ENCODE measurements around the gene ZNF516. TPM values are rescaled to one million over a fixed set of nuclear protein-coding genes. Genes with fewer than 3 reads are reported as not detected.
A peak's percentile ranks its signal among the peaks of the same experiment; 100 is the strongest.

Gene ZNF516
- total RNA-seq, 2 donors from 2014 or later = 3.7 to 22.8 TPM

DNA sequence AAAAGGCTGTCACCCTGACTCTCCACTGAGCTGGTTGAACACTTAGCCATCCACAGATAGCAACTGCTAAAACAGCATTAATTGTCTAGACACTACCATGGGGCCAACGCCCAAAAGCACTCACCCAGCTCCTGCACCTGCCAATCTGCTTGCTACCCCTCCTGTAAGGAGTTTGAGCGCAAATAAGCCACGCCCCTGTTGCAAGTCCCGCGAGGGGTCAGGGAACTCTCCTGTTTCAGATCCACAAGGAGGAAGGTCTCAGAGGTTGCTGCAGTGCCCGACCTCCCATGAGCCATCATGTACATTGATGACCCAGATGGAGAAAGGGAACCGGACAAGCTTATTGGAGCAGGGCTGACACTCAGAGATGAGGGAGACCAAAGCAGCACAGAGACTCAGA is 106.8 kb downstream of the ZNF516 start:
- no peak for ATAC-seq (replicated peaks)
- H3K27ac Mint-ChIP-seq = no peak overlapping the region
- H3K36me3 Mint-ChIP-seq (ENCODE audit: low read depth) = no peaks in the 10 kb centered on the region
- no peak overlapping the region for H3K4me3 Mint-ChIP-seq
- no peaks in the 10 kb centered on the region for H3K27me3 Mint-ChIP-seq
- peaks cover 41% of the 10 kb centered on the region for H3K4me1 Mint-ChIP-seq
- no peaks in the 10 kb centered on the region for H3K9me3 Mint-ChIP-seq

DNA sequence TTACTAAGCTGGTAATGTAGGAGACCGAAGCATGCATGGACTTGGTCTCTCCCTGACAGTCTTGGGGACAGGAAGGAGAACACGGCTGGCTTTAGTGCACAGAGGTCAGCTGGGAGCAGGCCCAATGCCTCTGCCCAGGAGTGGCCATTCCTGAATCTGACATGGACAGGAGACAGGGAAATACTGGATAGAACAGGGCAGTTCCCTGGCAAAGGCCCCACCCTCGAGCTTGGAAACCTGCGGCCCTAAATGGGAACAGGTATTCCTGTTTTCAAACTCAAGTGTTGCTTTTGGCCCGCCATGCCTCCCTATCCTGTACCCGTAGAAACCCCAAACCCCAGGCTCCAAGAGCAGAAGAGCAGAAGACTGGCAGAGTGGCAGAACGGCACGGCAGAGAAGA is 107.4 kb downstream of the ZNF516 start:
- Mint-ChIP-seq H3K36me3 (ENCODE audit: low read depth) (no peaks in the 10 kb centered on the region), H3K4me3 (no peak overlapping the region), H3K27ac (no peak overlapping the region), H3K9me3 (no peaks in the 10 kb centered on the region), H3K4me1 (peaks cover 41% of the 10 kb centered on the region), H3K27me3 (no peaks in the 10 kb centered on the region)
- ATAC-seq (replicated peaks) = no peak

DNA sequence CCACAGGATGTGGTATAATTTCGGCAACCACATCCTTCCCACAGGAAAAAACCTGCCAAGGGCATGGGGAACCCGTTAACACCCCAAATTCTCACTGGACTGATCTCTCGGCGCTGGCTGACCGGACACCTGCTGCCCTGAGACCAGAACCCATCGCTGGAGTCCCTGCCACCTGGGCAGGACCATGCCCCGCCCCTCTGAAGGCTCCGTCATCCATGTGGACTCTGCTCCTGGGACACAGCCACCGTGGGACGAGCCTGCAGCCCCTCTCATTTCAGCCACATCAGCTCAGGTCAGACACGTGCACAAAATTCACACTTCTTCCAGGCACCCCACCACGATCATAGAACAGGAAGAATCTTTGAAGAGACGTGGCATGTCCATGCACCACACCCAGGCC is 108.2 kb downstream of the ZNF516 start:
- Mint-ChIP-seq H3K27ac (no peak overlapping the region), H3K9me3 (no peaks in the 10 kb centered on the region), H3K4me1 (peaks cover 37% of the 10 kb centered on the region), H3K36me3 (ENCODE audit: low read depth) (no peaks in the 10 kb centered on the region), H3K4me3 (peak overlapping the region; percentile 60), H3K27me3 (no peaks in the 10 kb centered on the region)
- no peak for ATAC-seq (replicated peaks)

DNA sequence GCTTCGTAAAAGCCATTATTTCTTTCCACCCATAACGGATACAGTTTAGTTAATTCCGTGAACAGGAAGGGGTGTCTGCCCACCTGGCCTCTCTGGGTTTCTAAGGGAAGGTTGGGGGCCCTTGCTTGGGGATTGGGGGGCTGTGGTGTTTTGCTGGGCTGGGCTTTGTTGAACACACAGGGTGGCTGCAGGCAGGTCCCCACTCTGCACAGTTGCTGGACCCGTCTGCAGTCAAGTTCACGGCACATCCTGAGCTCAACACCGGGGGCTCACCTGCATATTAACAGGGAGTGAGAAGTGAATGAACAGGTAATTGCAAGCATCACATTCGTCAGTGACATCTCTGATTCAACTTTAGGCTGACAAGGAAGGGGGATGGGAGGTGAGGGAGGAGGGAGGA is 109.0 kb downstream of the ZNF516 start:
- Mint-ChIP-seq H3K27me3 (no peaks in the 10 kb centered on the region), H3K36me3 (ENCODE audit: low read depth) (no peaks in the 10 kb centered on the region), H3K4me3 (peak overlapping the region; percentile 60), H3K9me3 (no peaks in the 10 kb centered on the region), H3K4me1 (peaks cover 33% of the 10 kb centered on the region), H3K27ac (no peak overlapping the region)
- no peak for ATAC-seq (replicated peaks)

DNA sequence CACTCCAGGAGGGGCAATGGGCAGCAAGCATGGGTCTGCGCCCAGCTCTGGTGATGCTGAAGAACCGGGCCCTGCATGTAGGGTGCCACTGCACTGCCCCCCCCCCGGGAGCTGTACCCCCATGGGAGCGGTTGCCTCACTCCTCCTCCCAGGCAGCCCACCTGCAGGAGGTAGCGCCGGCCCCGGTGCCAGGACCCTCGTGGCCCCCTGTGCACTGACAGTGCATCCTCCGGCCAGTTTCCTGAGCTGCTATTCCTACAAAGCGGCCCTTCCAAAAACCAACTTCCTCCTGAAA is 109.4 kb downstream of the ZNF516 start:
- Mint-ChIP-seq H3K36me3 (ENCODE audit: low read depth) (no peaks in the 10 kb centered on the region), H3K27ac (no peak overlapping the region), H3K4me3 (no peak overlapping the region), H3K27me3 (no peaks in the 10 kb centered on the region), H3K4me1 (peaks cover 28% of the 10 kb centered on the region), H3K9me3 (no peaks in the 10 kb centered on the region)
- no peak for ATAC-seq (replicated peaks)

DNA sequence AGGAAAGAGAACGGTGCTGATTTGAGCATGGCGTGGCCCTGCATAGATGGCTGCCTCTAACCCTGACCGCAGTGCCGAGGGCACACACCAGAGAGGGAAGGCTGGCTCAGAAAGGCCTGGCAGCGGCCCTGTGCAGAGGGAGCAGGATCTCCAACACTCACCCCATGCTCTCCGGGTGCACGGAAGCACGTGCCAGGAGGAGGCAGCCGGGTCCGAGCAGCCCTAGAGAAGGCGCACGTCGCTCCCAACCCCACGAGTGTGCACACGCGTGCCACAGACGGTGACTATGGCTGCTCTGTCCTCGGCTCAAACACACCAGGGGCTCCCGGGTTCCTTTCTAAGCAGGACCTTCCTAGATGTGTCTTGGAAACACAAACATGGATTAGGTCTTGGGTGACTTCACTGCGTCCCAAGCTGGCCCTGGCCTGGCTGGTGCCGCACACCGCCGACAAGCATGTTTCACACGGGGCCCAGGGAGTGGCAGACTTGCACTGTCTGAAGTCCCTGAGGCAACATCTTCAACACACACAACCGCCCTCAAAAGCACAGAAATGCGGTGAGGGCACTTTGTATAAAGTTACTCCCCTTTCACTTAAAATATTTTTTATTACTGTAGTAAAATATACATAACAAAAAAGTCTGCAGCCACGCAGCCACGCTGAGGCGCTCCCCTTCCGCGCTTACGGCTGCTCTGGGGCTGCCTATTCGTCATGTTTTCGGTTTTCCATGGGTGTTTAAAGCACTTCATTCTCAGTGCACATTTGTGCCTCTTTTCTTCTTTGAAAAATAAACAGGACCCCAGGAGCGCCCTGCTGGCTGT is 110.0 kb downstream of the ZNF516 start:
- no peak overlapping the region for H3K27ac Mint-ChIP-seq
- peaks cover 28% of the 10 kb centered on the region for H3K4me1 Mint-ChIP-seq
- H3K4me3 Mint-ChIP-seq = no peak overlapping the region
- ATAC-seq (replicated peaks) = no peak
- peaks cover 5% of the 10 kb centered on the region for H3K36me3 Mint-ChIP-seq (ENCODE audit: low read depth)
- no peaks in the 10 kb centered on the region for H3K9me3 Mint-ChIP-seq
- no peaks in the 10 kb centered on the region for H3K27me3 Mint-ChIP-seq

DNA sequence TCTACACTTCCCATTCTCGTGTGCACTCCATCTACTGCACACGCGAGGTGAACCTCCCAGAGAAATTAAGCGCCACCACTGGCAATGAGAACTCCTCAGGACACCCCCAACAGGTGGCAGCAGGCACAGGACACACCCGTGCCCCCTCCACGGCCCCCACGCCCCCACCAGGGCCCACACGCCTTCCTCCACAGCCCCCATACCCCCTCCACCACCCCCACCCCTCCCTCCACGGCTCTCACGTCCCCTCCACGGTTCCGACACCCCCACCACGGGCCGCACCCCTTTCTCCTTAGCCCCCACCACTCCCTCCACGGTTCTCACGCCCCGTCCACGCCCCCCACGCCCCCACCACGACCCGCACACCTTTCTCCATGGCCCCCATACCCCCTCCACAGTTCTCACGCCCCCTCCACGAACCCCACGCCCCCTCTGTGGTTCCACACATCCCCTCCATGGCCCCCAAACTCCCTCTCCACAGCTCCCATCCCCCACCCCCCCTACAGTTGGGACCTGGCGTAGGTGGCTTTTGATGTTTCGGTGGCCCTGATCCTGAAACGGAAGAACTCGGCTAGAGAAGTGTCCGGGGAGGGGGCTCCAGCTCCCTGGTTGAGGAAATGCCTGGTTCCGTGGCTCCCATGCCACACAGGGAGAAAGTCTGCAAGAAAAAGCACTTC is 110.8 kb downstream of the ZNF516 start:
- Mint-ChIP-seq H3K4me1 (peaks cover 28% of the 10 kb centered on the region), H3K36me3 (ENCODE audit: low read depth) (peaks cover 11% of the 10 kb centered on the region), H3K27me3 (no peaks in the 10 kb centered on the region), H3K9me3 (no peaks in the 10 kb centered on the region), H3K27ac (peak overlapping the region; percentile 80), H3K4me3 (no peak overlapping the region)
- ATAC-seq (replicated peaks) = no peak

DNA sequence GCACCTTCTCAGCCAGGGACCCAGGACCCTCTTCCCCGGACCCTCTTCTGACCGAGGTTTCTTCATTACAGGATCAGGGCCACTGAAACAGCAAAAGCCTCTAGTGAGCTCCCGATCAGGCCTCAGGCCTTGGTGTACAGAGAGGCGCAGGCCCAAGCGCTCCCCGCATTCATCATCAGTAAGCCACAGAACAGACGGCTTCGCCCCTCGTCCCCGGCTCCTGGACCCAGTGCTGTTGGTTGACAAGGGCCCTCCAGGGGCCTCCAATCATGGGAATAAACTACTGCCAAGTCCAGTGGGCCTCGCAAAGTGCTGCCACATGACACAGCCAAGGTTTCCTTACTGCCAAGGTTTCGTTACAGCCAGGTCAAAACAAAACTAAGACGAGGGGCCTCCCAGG is 111.4 kb downstream of the ZNF516 start:
- ATAC-seq (replicated peaks) = peak; percentile 38
- H3K9me3 Mint-ChIP-seq = no peaks in the 10 kb centered on the region

DNA sequence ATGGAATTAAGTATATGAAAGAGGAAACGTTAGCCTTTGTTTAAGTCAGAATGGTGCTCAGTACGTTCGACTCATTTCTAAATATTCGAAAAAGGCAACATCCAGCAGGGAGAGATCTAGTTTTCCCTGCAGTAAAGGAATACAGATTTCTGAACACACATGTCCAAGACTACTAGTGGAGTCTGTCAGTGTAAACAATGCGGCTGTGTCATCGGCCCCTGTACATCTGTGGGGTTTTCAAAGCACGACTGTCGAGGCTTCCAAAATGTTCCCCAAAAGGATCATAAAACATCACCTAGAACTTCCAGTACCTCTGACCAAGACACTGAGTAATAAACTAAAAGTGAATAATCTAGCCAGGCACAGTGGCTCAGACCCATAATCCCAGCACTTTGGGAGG is 112.8 kb downstream of the ZNF516 start:
- Mint-ChIP-seq H3K36me3 (ENCODE audit: low read depth) (peaks cover 17% of the 10 kb centered on the region), H3K27ac (no peak overlapping the region), H3K9me3 (no peaks in the 10 kb centered on the region), H3K4me1 (peaks cover 15% of the 10 kb centered on the region), H3K27me3 (no peaks in the 10 kb centered on the region), H3K4me3 (no peak overlapping the region)
- ATAC-seq (replicated peaks) = no peak

More for the DNA sequence above, 111.4 kb downstream of the ZNF516 start:
- no peak overlapping the region for H3K4me3 Mint-ChIP-seq
- H3K27ac Mint-ChIP-seq = peak overlapping the region; percentile 80
- H3K36me3 Mint-ChIP-seq (ENCODE audit: low read depth) = peaks cover 11% of the 10 kb centered on the region
- H3K27me3 Mint-ChIP-seq = no peaks in the 10 kb centered on the region
- H3K4me1 Mint-ChIP-seq = peaks cover 26% of the 10 kb centered on the region

DNA sequence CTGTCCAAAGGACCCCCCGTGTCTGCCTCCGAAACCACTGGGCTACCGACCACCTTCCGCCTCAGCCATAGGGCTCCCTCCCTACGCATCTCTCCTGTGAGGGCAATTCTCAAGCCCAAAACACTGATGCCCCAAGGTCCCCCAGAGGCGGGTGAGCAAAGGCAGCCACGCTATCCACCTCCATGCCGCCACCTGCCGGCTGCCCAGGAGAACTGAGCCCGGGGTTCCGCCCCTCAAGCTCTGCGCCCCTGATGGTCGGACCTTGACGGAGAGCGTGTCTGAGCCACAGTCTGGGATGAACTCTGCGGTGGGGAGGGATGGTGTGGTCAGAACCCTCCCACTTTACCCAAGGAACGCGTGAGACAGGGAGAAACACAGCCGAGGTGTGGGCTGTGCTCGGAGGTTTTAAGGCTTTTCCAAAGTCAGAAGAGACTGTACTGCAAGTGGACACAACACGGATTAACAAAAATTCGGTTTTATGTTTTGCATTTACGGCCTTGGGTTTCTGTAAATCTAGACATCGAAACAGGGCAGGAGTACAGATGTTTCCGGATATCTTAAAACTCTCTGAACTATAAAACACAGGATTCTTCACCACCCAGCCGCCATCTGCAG is 114.1 kb downstream of the ZNF516 start:
- Mint-ChIP-seq H3K4me3 (no peak overlapping the region), H3K4me1 (peaks cover 12% of the 10 kb centered on the region), H3K36me3 (ENCODE audit: low read depth) (peaks cover 25% of the 10 kb centered on the region), H3K27ac (no peak overlapping the region), H3K9me3 (no peaks in the 10 kb centered on the region), H3K27me3 (no peaks in the 10 kb centered on the region)
- no peak for ATAC-seq (replicated peaks)

DNA sequence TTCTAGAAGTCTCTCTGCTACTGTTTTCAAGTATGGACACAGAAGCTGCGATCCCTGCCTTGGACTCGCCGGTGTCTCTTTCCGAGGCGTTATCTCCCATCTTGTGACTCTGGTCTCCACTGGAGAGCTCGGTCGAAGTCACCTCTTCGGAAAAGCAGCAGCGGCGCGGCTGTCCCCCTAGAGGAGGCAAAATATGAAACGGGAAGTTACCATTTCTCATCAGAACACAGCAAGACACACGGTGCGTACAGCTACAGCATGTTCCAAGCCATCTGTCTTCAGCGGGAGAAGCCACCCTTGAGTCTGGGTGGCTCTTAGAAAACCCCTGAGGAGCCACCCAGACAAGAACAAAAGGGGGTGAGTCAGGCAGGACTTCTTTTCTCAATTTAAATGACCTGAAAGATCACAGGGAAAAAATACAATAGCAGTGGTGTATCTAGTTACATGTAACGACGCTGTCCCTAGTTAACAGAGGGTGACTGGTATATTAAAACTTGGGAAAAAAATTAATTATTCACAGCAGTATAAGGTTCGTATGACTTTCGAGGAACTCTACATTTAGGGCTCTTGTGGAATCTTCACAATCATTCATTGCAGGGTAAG is 114.8 kb downstream of the ZNF516 start:
- no peak overlapping the region for H3K27ac Mint-ChIP-seq
- H3K9me3 Mint-ChIP-seq = peaks cover under 1% of the 10 kb centered on the region
- no peak for ATAC-seq (replicated peaks)
- H3K4me1 Mint-ChIP-seq = peaks cover 18% of the 10 kb centered on the region
- H3K4me3 Mint-ChIP-seq = no peak overlapping the region
- peaks cover 26% of the 10 kb centered on the region for H3K36me3 Mint-ChIP-seq (ENCODE audit: low read depth)
- H3K27me3 Mint-ChIP-seq = no peaks in the 10 kb centered on the region

DNA sequence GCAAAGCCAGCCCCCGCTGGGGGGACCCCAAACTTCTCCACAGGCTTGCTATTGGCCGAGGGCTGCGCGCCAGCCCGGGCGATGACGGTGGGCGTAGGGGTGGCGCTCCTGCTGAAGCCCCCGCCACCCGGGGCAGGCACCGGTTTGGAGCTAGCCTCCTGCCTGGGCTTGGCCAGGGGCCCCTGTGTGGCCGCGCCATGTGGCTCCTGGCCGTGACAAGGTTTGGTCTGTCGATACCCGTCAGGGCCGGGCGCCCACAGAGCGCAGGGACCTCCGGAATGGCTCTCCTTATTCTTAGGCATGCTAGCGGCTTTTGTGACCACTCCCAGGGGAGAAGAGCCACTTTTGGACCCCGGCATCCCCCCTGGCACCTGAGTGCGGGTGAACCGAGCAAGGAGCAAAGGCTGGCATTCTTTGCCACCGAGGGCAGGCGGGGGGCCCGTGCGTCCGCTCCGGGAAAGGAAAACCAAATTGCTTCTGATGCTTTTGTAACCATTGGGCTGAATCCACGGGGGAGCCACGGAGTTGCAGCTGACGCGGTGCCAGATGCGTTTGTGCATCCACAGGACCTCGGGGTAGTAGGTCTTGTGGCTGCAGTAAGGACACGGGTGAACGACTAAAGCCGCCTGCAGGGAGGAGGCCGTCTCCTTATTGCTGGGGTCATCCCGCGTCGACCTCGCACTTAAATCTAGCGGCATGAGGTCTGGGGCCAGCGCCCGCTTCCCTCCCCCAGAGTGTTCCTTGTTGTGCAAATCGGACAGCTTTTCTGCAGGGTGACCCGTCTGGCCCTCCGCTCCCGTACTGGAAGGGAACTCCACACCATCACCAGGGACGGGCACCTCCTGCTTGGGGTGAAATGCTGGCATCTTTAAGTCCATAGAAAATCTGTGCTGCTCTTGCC is 115.6 kb downstream of the ZNF516 start:
- Mint-ChIP-seq H3K27me3 (no peaks in the 10 kb centered on the region), H3K4me3 (no peak overlapping the region), H3K9me3 (peaks cover 5% of the 10 kb centered on the region), H3K4me1 (peaks cover 25% of the 10 kb centered on the region), H3K27ac (no peak overlapping the region), H3K36me3 (ENCODE audit: low read depth) (peaks cover 34% of the 10 kb centered on the region)
- no peak for ATAC-seq (replicated peaks)

DNA sequence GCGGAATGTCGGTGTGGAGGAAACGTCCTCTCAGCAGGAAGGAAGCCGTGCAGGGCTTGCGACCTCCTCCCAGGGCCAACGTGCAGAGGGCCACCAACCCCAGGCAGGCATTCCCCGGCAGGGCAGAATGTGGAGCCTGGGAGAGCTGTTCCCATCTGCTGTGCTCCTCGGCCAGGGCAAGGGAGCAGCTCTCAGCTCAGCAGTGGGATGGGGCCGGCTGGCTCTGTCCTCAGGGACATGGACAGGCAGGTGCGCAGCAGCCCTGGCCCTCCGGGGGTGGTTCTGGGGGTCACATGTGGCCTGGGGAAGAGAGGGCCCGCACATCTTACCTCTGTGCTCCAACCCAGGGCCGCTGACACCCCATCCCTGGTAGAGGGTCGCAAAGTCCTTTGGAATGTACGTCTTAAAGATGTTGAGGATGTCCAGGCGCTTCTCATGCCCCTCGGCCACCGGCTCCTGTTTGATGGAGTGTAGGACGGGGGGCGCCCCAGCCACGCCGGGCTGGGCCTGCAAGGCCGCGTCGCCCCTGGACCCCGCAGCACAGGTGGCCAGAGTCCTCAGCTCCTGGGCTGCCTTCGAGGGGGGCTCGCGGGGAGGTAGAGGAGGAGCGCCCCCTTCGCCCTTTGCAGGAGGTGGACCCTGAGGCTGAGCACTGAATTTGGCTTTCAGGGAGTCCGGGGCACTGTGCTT is 116.4 kb downstream of the ZNF516 start:
- H3K9me3 Mint-ChIP-seq = peaks cover 5% of the 10 kb centered on the region
- peaks cover 31% of the 10 kb centered on the region for H3K4me1 Mint-ChIP-seq
- peaks cover 36% of the 10 kb centered on the region for H3K36me3 Mint-ChIP-seq (ENCODE audit: low read depth)
- no peak overlapping the region for H3K4me3 Mint-ChIP-seq
- no peak overlapping the region for H3K27ac Mint-ChIP-seq
- no peak for ATAC-seq (replicated peaks)
- no peaks in the 10 kb centered on the region for H3K27me3 Mint-ChIP-seq

All from activated T-helper 17 cell treated with anti-CD3 and anti-CD28 coated beads, Interleukin-2, amount 50 U/mL, for 72 hours (primary cell).